Loucy (cell line): ENCODE measurements around the gene MPIG6B.

Experiments
- H2AFZ ChIP-seq: fragments of 200-600 bp; sonication (generic); 2 replicates; pipeline ENCODE4 v1.6.0; 2016; ENCODE audit warnings: antibody characterized with exemption, mild to moderate bottlenecking, low read length, moderate library complexity
- H3F3A ChIP-seq: fragments of 200-600 bp; 2 replicates; pipeline ENCODE4 v1.6.0; 2016; ENCODE audit warnings: antibody characterized with exemption, low read depth, mild to moderate bottlenecking
- H3K27me3 ChIP-seq: fragments of 200-600 bp; sonication (generic); 2 replicates; pipeline ENCODE4 v1.6.1; 2014; ENCODE audit warnings: low read length, mild to moderate bottlenecking; ENCODE audit not compliant: insufficient read depth, poor library complexity, severe bottlenecking
- H3K36me3 ChIP-seq: fragments of 200-600 bp; sonication (generic); 2 replicates; pipeline ENCODE4 v1.6.1; 2016; ENCODE audit warnings: low read length; ENCODE audit not compliant: insufficient read depth
- H3K4me1 ChIP-seq: fragments of 200-600 bp; sonication (generic); 2 replicates; pipeline ENCODE4 v1.5.1; 2014; ENCODE audit warnings: low read length, mild to moderate bottlenecking; ENCODE audit not compliant: insufficient read depth, poor library complexity, severe bottlenecking
- H3K4me2 ChIP-seq: fragments of 200-600 bp; sonication (generic); 2 replicates; pipeline ENCODE4 v1.6.0; 2014; ENCODE audit warnings: antibody characterized with exemption, low read length, low read depth, mild to moderate bottlenecking; ENCODE audit not compliant: poor library complexity, severe bottlenecking
- H3K4me3 ChIP-seq: fragments of 200-600 bp; sonication (generic); 2 replicates; pipeline ENCODE4 v1.5.1; 2014; ENCODE audit warnings: low read length, mild to moderate bottlenecking, mixed read lengths; ENCODE audit not compliant: poor library complexity, severe bottlenecking
- H3K79me2 ChIP-seq: fragments of 200-600 bp; sonication (generic); 2 replicates; pipeline ENCODE4 v1.6.1; 2014; ENCODE audit warnings: low read length; ENCODE audit not compliant: insufficient read depth
- H3K9ac ChIP-seq: fragments of 200-600 bp; sonication (generic); 2 replicates; pipeline ENCODE4 v1.6.0; 2014; ENCODE audit warnings: mild to moderate bottlenecking, low read depth, low read length, moderate library complexity; ENCODE audit not compliant: poor library complexity, severe bottlenecking
- H3K9me2 ChIP-seq: fragments of 200-600 bp; sonication (generic); replicated peaks from 2 replicates; pipeline ENCODE4 v1.6.1; 2016; ENCODE audit warnings: low read depth, low read length, mixed read lengths
- H3K9me3 ChIP-seq: fragments of 200-600 bp; sonication (generic); 2 replicates; pipeline ENCODE4 v1.6.1; 2014; ENCODE audit warnings: mild to moderate bottlenecking, antibody characterized with exemption, low read length, low read depth; ENCODE audit not compliant: insufficient read depth
- H4K20me1 ChIP-seq: fragments of 200-600 bp; sonication (generic); 2 replicates; pipeline ENCODE4 v1.6.0; 2014; ENCODE audit warnings: antibody characterized with exemption, low read length, mild to moderate bottlenecking; ENCODE audit not compliant: insufficient read depth, poor library complexity, severe bottlenecking
- CTCF ChIP-seq: fragments of 200-600 bp; sonication (generic); conservative IDR thresholded peaks from 2 replicates; pipeline ENCODE4 v1.5.1; 2014; ENCODE audit warnings: mild to moderate bottlenecking, antibody characterized with exemption, low read length
- EZH2phosphoT487 ChIP-seq: fragments of 200-600 bp; IDR thresholded peaks from 2 replicates; pipeline ENCODE4 v1.6.1; 2018; ENCODE audit warnings: antibody characterized with exemption, mild to moderate bottlenecking, moderate library complexity, borderline replicate concordance

MPIG6B gene

GRCh38 chr6:31683591-31683990, 39.6 kb upstream of the MPIG6B start:
- Histone ChIP-seq H2AFZ (no peak overlapping the region), H3K4me3 (no peak overlapping the region), H3K4me1 (peaks cover 8% of the 10 kb centered on the region), H4K20me1 (no peaks in the 10 kb centered on the region), H3K27me3 (no peaks in the 10 kb centered on the region), H3K9me2 (no peaks in the 10 kb centered on the region), H3K79me2 (no peaks in the 10 kb centered on the region), H3F3A (no peaks in the 10 kb centered on the region), H3K9me3 (no peaks in the 10 kb centered on the region), H3K36me3 (peaks cover 27% of the 10 kb centered on the region; the same call in 1 of the 2 replicates), H3K9ac (no peak overlapping the region), H3K4me2 (no peak overlapping the region)
- TF ChIP-seq EZH2phosphoT487 (no peak), CTCF (no peak)

GRCh38 chr6:31686483-31686882, 36.7 kb upstream of the MPIG6B start:
- Histone ChIP-seq H3K79me2 (no peaks in the 10 kb centered on the region), H3K4me2 (no peak overlapping the region), H3F3A (no peaks in the 10 kb centered on the region), H3K9ac (no peak overlapping the region), H3K27me3 (no peaks in the 10 kb centered on the region), H3K9me3 (no peaks in the 10 kb centered on the region), H3K4me3 (no peak overlapping the region), H2AFZ (no peak overlapping the region), H4K20me1 (no peaks in the 10 kb centered on the region), H3K9me2 (no peaks in the 10 kb centered on the region), H3K4me1 (no peaks in the 10 kb centered on the region), H3K36me3 (peaks cover 55% of the 10 kb centered on the region; the same call in 1 of the 2 replicates)
- TF ChIP-seq CTCF (no peak), EZH2phosphoT487 (no peak)

- no peak overlapping the region for H3K4me3 ChIP-seq
- no peaks in the 10 kb centered on the region for H3K4me1 ChIP-seq
- no peaks in the 10 kb centered on the region for H3K9me2 ChIP-seq
- H3K4me2 ChIP-seq: no peak overlapping the region
- no peaks in the 10 kb centered on the region for H3K9me3 ChIP-seq
- H3K36me3 ChIP-seq: peaks cover 62% of the 10 kb centered on the region; the same call in 1 of the 2 replicates
- TF ChIP-seq EZH2phosphoT487 (no peak), CTCF (no peak)
- H2AFZ ChIP-seq: no peak overlapping the region
- no peaks in the 10 kb centered on the region for H4K20me1 ChIP-seq
- no peaks in the 10 kb centered on the region for H3K27me3 ChIP-seq
- no peaks in the 10 kb centered on the region for H3F3A ChIP-seq
- no peak overlapping the region for H3K9ac ChIP-seq
- no peaks in the 10 kb centered on the region for H3K79me2 ChIP-seq
Measured at GRCh38 chr6:31687321-31687720, 35.9 kb upstream of the MPIG6B start.
